ENCODE results near the gene TNFRSF25. TPM values are rescaled to one million over a fixed set of nuclear protein-coding genes. Genes with fewer than 3 reads are reported as not detected.

Gene TNFRSF25
- total and polyA plus RNA-seq, 3 donors from 2014 or later: 6.2 to 14.0 (median 13.4) TPM

- Histone ChIP-seq H3K27me3 (no peaks in the 10 kb centered on the region), H3K4me3 (peak overlapping the region; percentile 43 to 55), H3K36me3 (ENCODE audit: low read depth, missing control alignments) (no peaks in the 10 kb centered on the region), H3K4me1 (peaks cover 1% of the 10 kb centered on the region), H3K9me3 (no peaks in the 10 kb centered on the region), H3K27ac (peak overlapping the region in 1 of 2 donors; percentile 41)
- 27 to 29% methylated on average over 13 of the region's 13 CpGs for WGBS, 2 donors
- no peak for DNase-seq
- TF ChIP-seq POLR2A (IDR thresholded peaks at IDR 0.05): no peak
- no peak for TF ChIP-seq CTCF (IDR thresholded peaks at IDR 0.05)
- intact Hi-C loops (cut with DNase I; ENCODE audit: low total_unique reads): no loop called here
Measured at GRCh38 chr1:6484826-6485167, 18.8 kb upstream of the TNFRSF25 start.

GRCh38 chr1:6483761-6484117 lies 17.8 kb upstream of the TNFRSF25 start:
- no peaks in the 10 kb centered on the region for H3K9me3 ChIP-seq
- H3K36me3 ChIP-seq (ENCODE audit: low read depth, missing control alignments): no peaks in the 10 kb centered on the region
- H3K27ac ChIP-seq: no peak overlapping the region
- no peaks in the 10 kb centered on the region for H3K4me1 ChIP-seq
- 94 to 99% methylated on average over 4 to 7 of the region's 7 CpGs for WGBS, 2 donors
- H3K4me3 ChIP-seq: no peak overlapping the region
- TF ChIP-seq CTCF (IDR thresholded peaks at IDR 0.05) (no peak), POLR2A (IDR thresholded peaks at IDR 0.05) (no peak)
- no peak for DNase-seq
- intact Hi-C loops (cut with DNase I; ENCODE audit: low total_unique reads): no loop called here
- no peaks in the 10 kb centered on the region for H3K27me3 ChIP-seq

DNA sequence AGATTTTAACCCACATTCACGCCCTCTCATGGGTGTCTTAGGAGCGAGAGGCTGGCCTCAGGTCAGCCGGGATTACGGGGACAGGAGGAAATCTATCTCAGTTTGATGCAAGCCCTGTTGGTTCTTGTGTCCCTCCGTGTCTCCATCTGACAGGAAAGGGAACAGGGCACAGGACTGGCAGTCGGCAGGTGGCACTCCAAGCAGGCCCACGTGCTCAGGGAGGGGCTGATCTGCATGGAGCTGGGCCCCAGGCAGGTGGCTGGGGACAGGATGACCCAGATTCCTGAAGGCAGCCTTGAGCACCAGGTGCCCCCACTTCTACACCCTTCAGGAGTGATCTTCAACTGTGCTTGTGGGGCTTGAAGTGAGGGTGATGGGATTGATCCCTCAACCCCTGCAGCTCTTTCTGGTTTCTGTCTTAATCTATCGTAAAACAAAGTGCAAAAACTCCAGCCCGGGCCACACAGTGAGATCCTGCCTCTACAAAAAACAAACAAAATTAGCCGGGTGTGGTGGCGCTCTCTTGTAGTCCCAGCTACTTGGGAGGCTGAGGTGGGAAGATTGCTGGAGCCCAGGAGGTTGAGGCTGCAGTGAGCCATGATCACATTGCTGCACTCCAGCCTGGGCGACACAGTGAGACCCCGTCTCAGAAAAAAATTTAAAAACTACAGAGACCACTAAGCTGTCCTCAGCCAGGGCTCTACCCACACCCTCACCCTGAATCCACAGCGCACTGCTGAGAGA lies 17.2 kb upstream of the TNFRSF25 start:
- Histone ChIP-seq H3K4me1 (no peaks in the 10 kb centered on the region), H3K9me3 (no peaks in the 10 kb centered on the region), H3K27me3 (no peaks in the 10 kb centered on the region), H3K4me3 (no peak overlapping the region), H3K27ac (no peak overlapping the region), H3K36me3 (ENCODE audit: low read depth, missing control alignments) (no peaks in the 10 kb centered on the region)
- TF ChIP-seq POLR2A (IDR thresholded peaks at IDR 0.05) (no peak), CTCF (IDR thresholded peaks at IDR 0.05) (no peak)
- no peak for DNase-seq
- 90% methylated on average over 8 to 14 of the region's 14 CpGs for WGBS, 2 donors
- intact Hi-C loops (cut with DNase I; ENCODE audit: low total_unique reads): no loop called here

- WGBS, 2 donors: 79 to 84% methylated on average over 5 of the region's 5 CpGs
- DNase-seq: no peak
- TF ChIP-seq CTCF (IDR thresholded peaks at IDR 0.05) (no peak), POLR2A (IDR thresholded peaks at IDR 0.05) (no peak)
- no peaks in the 10 kb centered on the region for H3K9me3 ChIP-seq
- no peaks in the 10 kb centered on the region for H3K27me3 ChIP-seq
- H3K36me3 ChIP-seq (ENCODE audit: low read depth, missing control alignments): no peaks in the 10 kb centered on the region
- no peak overlapping the region for H3K27ac ChIP-seq
- H3K4me3 ChIP-seq: no peak overlapping the region
- no peaks in the 10 kb centered on the region for H3K4me1 ChIP-seq
- intact Hi-C loops (cut with DNase I; ENCODE audit: low total_unique reads): no loop called here
Measured at GRCh38 chr1:6481820-6482219, 15.8 kb upstream of the TNFRSF25 start.
